SK-N-MC (cell line): Measurements from ENCODE around the gene RCOR1.

Experiments
- DNase-seq: peaks from one replicate; pipeline ENCODE4 v3.0.0-alpha.2; 2011; ENCODE audit warnings: low read depth, low spot score
- H3K27ac ChIP-seq: fragments of 200-600 bp; sonication (generic); 2 replicates; pipeline ENCODE4 v1.5.1; 2016; ENCODE audit warnings: mixed run types
- H3K36me3 ChIP-seq: fragments of 200-600 bp; sonication (generic); 2 replicates; pipeline ENCODE4 v1.6.1; 2017; ENCODE audit warnings: antibody characterized with exemption, low read length, mixed read lengths; ENCODE audit not compliant: insufficient read depth
- H3K4me3 ChIP-seq: fragments of 200-600 bp; sonication (generic); 2 replicates; pipeline ENCODE4 v1.5.1; 2016
- H3K9ac ChIP-seq: fragments of 200-600 bp; sonication (generic); 2 replicates; pipeline ENCODE4 v1.8.0; 2017; ENCODE audit warnings: mixed run types, mixed read lengths; ENCODE audit not compliant: insufficient read length
- H3K9me3 ChIP-seq: fragments of 200-600 bp; sonication (generic); 2 replicates; pipeline ENCODE4 v1.6.1; 2017; ENCODE audit warnings: low read depth, mild to moderate bottlenecking, antibody characterized with exemption, low read length, moderate library complexity, mixed read lengths
- EZH2 ChIP-seq: fragments of 200-600 bp; sonication (generic); IDR thresholded peaks from one replicate; pipeline ENCODE4 v1.6.1; 2017; ENCODE audit warnings: antibody characterized with exemption
- FOXP2 ChIP-seq: optimal IDR thresholded peaks from 2 replicates; pipeline ENCODE3; 2011; ENCODE audit warnings: mild to moderate bottlenecking, moderate library complexity; ENCODE audit not compliant: insufficient read depth; ENCODE audit errors: extremely low read length, control extremely low read depth
- POLR2AphosphoS5 ChIP-seq: IDR thresholded peaks from 2 replicates; pipeline ENCODE4 v1.6.1; 2012; ENCODE audit warnings: mild to moderate bottlenecking, low read depth, low read length, borderline replicate concordance

RCOR1 gene

GRCh38 chr14:102686196-102686801 lies 93.8 kb downstream of the RCOR1 start:
- Histone ChIP-seq H3K9ac (no peak overlapping the region), H3K4me3 (no peak overlapping the region), H3K27ac (peak overlapping the region; percentile 97), H3K36me3 (peaks cover 48% of the 10 kb centered on the region), H3K9me3 (no peaks in the 10 kb centered on the region)
- TF ChIP-seq FOXP2 (no peak), POLR2AphosphoS5 (no peak)
- DNase-seq = no peak

GRCh38 chr14:102688290-102688689 lies 95.8 kb downstream of the RCOR1 start:
- DNase-seq = no peak
- H3K27ac ChIP-seq = peak overlapping the region; percentile 97
- H3K4me3 ChIP-seq = no peak overlapping the region
- H3K9ac ChIP-seq = no peak overlapping the region
- H3K9me3 ChIP-seq = no peaks in the 10 kb centered on the region
- TF ChIP-seq FOXP2 (no peak), EZH2 (no peak), POLR2AphosphoS5 (no peak)
- H3K36me3 ChIP-seq = peaks cover 36% of the 10 kb centered on the region

GRCh38 chr14:102690509-102691286 lies 98.2 kb downstream of the RCOR1 start:
- H3K4me3 ChIP-seq = no peak overlapping the region
- peak overlapping the region; percentile 97 for H3K27ac ChIP-seq
- TF ChIP-seq FOXP2 = no peak
- TF ChIP-seq EZH2 = no peak
- no peak for TF ChIP-seq POLR2AphosphoS5
- H3K9me3 ChIP-seq = no peaks in the 10 kb centered on the region
- no peak overlapping the region for H3K9ac ChIP-seq
- no peak for DNase-seq
- H3K36me3 ChIP-seq = peaks cover 16% of the 10 kb centered on the region

GRCh38 chr14:102691763-102692162 lies 99.3 kb downstream of the RCOR1 start:
- no peak for TF ChIP-seq POLR2AphosphoS5
- TF ChIP-seq FOXP2 = no peak
- TF ChIP-seq EZH2 = no peak
- H3K9ac ChIP-seq = peak overlapping the region; percentile 75
- no peak for DNase-seq

GRCh38 chr14:102692334-102692733 lies 99.9 kb downstream of the RCOR1 start:
- Histone ChIP-seq H3K27ac (peak overlapping the region; percentile 97), H3K9ac (peak overlapping the region; percentile 75), H3K9me3 (no peaks in the 10 kb centered on the region), H3K36me3 (peaks cover 7% of the 10 kb centered on the region), H3K4me3 (peak overlapping the region; percentile 63)
- DNase-seq = peak; percentile 84
- TF ChIP-seq EZH2 (no peak), POLR2AphosphoS5 (no peak; the same call in 1 of the 2 replicates), FOXP2 (no peak)

More at GRCh38 chr14:102691763-102692162, 99.3 kb downstream of the RCOR1 start:
- Histone ChIP-seq H3K27ac (peak overlapping the region; percentile 97), H3K9me3 (no peaks in the 10 kb centered on the region), H3K4me3 (peak overlapping the region; percentile 63), H3K36me3 (peaks cover 5% of the 10 kb centered on the region)

- H3K27ac ChIP-seq = peak overlapping the region; percentile 97
- peaks cover 14% of the 10 kb centered on the region for H3K36me3 ChIP-seq
- TF ChIP-seq FOXP2 = no peak
- peak; percentile 8; the same call in 1 of the 2 replicates for TF ChIP-seq POLR2AphosphoS5
- peak overlapping the region; percentile 60 for H3K9ac ChIP-seq
- no peaks in the 10 kb centered on the region for H3K9me3 ChIP-seq
- H3K4me3 ChIP-seq = peak overlapping the region; percentile 47
- no peak for DNase-seq
These were observed 100.7 kb downstream of the RCOR1 start for GRCh38 chr14:102693006-102693755.

- H3K27ac ChIP-seq = peak overlapping the region; percentile 97
- H3K4me3 ChIP-seq = peak overlapping the region; percentile 48
- H3K9me3 ChIP-seq = peaks cover 1% of the 10 kb centered on the region; the same call in 1 of the 2 replicates
- peak overlapping the region; percentile 4 for H3K9ac ChIP-seq
- DNase-seq = peak; percentile 84
- H3K36me3 ChIP-seq = peaks cover 25% of the 10 kb centered on the region
- TF ChIP-seq FOXP2 (no peak), POLR2AphosphoS5 (no peak), EZH2 (no peak)
These were observed 102.2 kb downstream of the RCOR1 start for GRCh38 chr14:102694530-102695166.

- Histone ChIP-seq H3K9me3 (peaks cover 3% of the 10 kb centered on the region; the same call in 1 of the 2 replicates), H3K4me3 (peak overlapping the region; percentile 48), H3K9ac (peak overlapping the region; percentile 4), H3K36me3 (peaks cover 30% of the 10 kb centered on the region), H3K27ac (peak overlapping the region; percentile 80)
- no peak for TF ChIP-seq POLR2AphosphoS5
- DNase-seq = no peak
These were observed 102.7 kb downstream of the RCOR1 start for GRCh38 chr14:102695167-102695555.
